PC-3 (cell line): ENCODE data around the gene PLEKHO1. TPM values are rescaled to one million over a fixed set of nuclear protein-coding genes. Genes with fewer than 3 reads are reported as not detected.

Source experiments
- ATAC-seq: fragments of 200-7000 bp; cut with Tn5 transposase; 2 replicates; pipeline ENCODE4 v1.9.1; 2020; ENCODE audit warnings: mild to moderate bottlenecking, moderate library complexity
- BruUV-seq: library from RNA; stranded (reverse); fragments of 400-500 nt; replicated peaks from 2 replicates; lab custom pipeline; 2021; lab: Mats Ljungman, UMichigan
- CTCF ChIA-PET: fragments of 300-600 bp; sonication (Branson Sonifier 250); formaldehyde crosslinking; loops from one replicate; lab custom pipeline; 2022; ENCODE audit warnings: antibody characterized with exemption; lab: Charles Lee
- POLR2A ChIA-PET: fragments of 300-600 bp; sonication (Branson Sonifier 250); formaldehyde crosslinking; loops from one replicate; lab custom pipeline; 2022; ENCODE audit warnings: antibody characterized with exemption; ENCODE audit not compliant: unreplicated experiment; lab: Charles Lee
- DNase-seq: peaks from one replicate; pipeline ENCODE4 v3.0.0-alpha.2; 2015
- H2AFZ ChIP-seq: fragments of 300-600 bp; sonication (generic); 2 replicates; pipeline ENCODE4 v1.6.0; 2016; ENCODE audit warnings: antibody characterized with exemption, low read length
- H3F3A ChIP-seq: fragments of 300-600 bp; sonication (generic); one replicate; pipeline ENCODE4 v1.6.0; 2017; ENCODE audit warnings: antibody characterized with exemption, low read length, control low read depth, mild to moderate bottlenecking; ENCODE audit not compliant: unreplicated experiment
- H3K27ac ChIP-seq: fragments of 300-600 bp; sonication (generic); 2 replicates; pipeline ENCODE4 v1.5.1; 2016; ENCODE audit warnings: mild to moderate bottlenecking, low read length
- H3K27me3 ChIP-seq: fragments of 300-600 bp; sonication (generic); 2 replicates; pipeline ENCODE4 v1.6.1; 2016; ENCODE audit warnings: low read length, mixed read lengths
- H3K36me3 ChIP-seq: fragments of 300-600 bp; sonication (generic); 2 replicates; pipeline ENCODE4 v1.6.1; 2016; ENCODE audit warnings: low read depth, mixed run types, low read length, mixed read lengths
- H3K4me1 ChIP-seq: fragments of 300-600 bp; sonication (generic); 2 replicates; pipeline ENCODE4 v1.5.1; 2016; ENCODE audit warnings: low read length; ENCODE audit not compliant: insufficient read depth
- H3K4me2 ChIP-seq: fragments of 300-600 bp; sonication (generic); 2 replicates; pipeline ENCODE4 v1.6.0; 2016; ENCODE audit warnings: low read length
- H3K4me3 ChIP-seq: fragments of 300-600 bp; sonication (generic); 2 replicates; pipeline ENCODE4 v1.5.1; 2016; ENCODE audit warnings: mild to moderate bottlenecking, low read length, mixed read lengths
- H3K79me2 ChIP-seq: fragments of 300-600 bp; sonication (generic); 2 replicates; pipeline ENCODE4 v1.6.1; 2017; ENCODE audit warnings: low read length, mixed read lengths
- H3K9ac ChIP-seq: fragments of 300-600 bp; sonication (generic); 2 replicates; pipeline ENCODE4 v1.6.0; 2016; ENCODE audit warnings: mild to moderate bottlenecking, low read length
- H3K9me2 ChIP-seq: fragments of 300-600 bp; sonication (generic); replicated peaks from 2 replicates; pipeline ENCODE4 v1.6.1; 2016; ENCODE audit warnings: mixed run types, low read length, mixed read lengths
- H3K9me3 ChIP-seq: fragments of 300-600 bp; sonication (generic); 2 replicates; pipeline ENCODE4 v1.6.1; 2016; ENCODE audit warnings: low read length, mixed read lengths
- H4K20me1 ChIP-seq: fragments of 300-600 bp; sonication (generic); 2 replicates; pipeline ENCODE4 v1.6.1; 2016; ENCODE audit warnings: low read length, mixed read lengths
- EZH2 ChIP-seq: fragments of 300-600 bp; sonication (generic); IDR thresholded peaks from one replicate; pipeline ENCODE4 v1.6.1; 2017; ENCODE audit warnings: antibody characterized with exemption, mild to moderate bottlenecking, low read length; ENCODE audit not compliant: unreplicated experiment
- EZH2phosphoT487 ChIP-seq: fragments of 300-600 bp; sonication (generic); IDR thresholded peaks from 2 replicates; pipeline ENCODE4 v1.6.1; 2018; ENCODE audit warnings: mild to moderate bottlenecking, antibody characterized with exemption, low read length, borderline replicate concordance
- intact Hi-C: fragments of 100-400 bp; cut with micrococcal nuclease; formaldehyde crosslinking; loops from 2 replicates; pipeline ENCODE4 v1.9.0; 2023
- total RNA-seq: library from RNA; depleted of rRNA; stranded (reverse); fragments of >200 nt; gene quantifications from 2 replicates; pipeline ENCODE4 v1.2.3, GENCODE V29; 2014
- TF ChIP-seq, protein P1 (sequence below): fragments of 300-600 bp; sonication (generic); conservative IDR thresholded peaks from 2 replicates; pipeline ENCODE4 v1.5.1; 2017; ENCODE audit warnings: antibody characterized with exemption, low read depth, mild to moderate bottlenecking, low read length

Gene PLEKHO1
- total RNA-seq, 1 experiment from 2014 or later: 13.8 TPM

DNA sequence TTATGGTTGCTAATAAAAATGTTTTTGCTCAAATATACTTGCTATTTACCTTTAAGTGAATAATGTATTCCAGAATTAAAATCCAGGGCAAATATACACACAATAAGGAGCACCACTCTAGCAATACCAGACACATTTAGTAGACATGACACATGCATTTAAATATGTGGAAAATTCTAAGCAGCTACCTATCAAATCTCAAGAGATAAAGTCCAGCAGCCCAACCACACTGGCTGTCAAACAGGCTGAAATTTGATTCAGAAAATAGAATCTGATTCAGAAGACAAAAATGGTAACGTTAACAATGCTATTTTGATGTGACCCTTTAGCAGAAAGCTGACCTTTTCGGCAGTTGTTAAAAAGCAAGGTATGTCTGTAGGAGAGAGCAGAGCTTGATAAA lies 42.3 kb downstream of the PLEKHO1 start:
- ATAC-seq (peak; percentile 95), DNase-seq (peak; percentile 93)
- no peaks in the 10 kb centered on the region for H3K9me3 ChIP-seq
- no peak overlapping the region for H3K4me3 ChIP-seq
- no peak overlapping the region for H3K27ac ChIP-seq
- peak overlapping the region; percentile 21 for H3K4me2 ChIP-seq
- no peaks in the 10 kb centered on the region for H3F3A ChIP-seq
- intact Hi-C loops: loop anchor here (1.0 kb wide), 1 partner anchor 42 kb away; no protein-coding TSS in a partner anchor
- no peaks in the 10 kb centered on the region for H3K27me3 ChIP-seq
- CTCF ChIA-PET: interaction anchor here (0.6 kb wide), 1 partner anchor 89 kb away, joined by 4 read pairs; no protein-coding TSS in a partner anchor
- POLR2A ChIA-PET: interaction anchor here (0.6 kb wide), 1 partner anchor 129 kb away, joined by 8 read pairs; no protein-coding TSS in a partner anchor
- BruUV-seq: no TSS peak
- H3K9ac ChIP-seq: no peak overlapping the region
- H3K4me1 ChIP-seq: peaks cover 14% of the 10 kb centered on the region
- no peaks in the 10 kb centered on the region for H3K79me2 ChIP-seq
- TF ChIP-seq EZH2phosphoT487 (no peak), EZH2 (no peak)
- TF ChIP-seq, protein P1, sequence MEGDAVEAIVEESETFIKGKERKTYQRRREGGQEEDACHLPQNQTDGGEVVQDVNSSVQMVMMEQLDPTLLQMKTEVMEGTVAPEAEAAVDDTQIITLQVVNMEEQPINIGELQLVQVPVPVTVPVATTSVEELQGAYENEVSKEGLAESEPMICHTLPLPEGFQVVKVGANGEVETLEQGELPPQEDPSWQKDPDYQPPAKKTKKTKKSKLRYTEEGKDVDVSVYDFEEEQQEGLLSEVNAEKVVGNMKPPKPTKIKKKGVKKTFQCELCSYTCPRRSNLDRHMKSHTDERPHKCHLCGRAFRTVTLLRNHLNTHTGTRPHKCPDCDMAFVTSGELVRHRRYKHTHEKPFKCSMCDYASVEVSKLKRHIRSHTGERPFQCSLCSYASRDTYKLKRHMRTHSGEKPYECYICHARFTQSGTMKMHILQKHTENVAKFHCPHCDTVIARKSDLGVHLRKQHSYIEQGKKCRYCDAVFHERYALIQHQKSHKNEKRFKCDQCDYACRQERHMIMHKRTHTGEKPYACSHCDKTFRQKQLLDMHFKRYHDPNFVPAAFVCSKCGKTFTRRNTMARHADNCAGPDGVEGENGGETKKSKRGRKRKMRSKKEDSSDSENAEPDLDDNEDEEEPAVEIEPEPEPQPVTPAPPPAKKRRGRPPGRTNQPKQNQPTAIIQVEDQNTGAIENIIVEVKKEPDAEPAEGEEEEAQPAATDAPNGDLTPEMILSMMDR: no peak
- peak overlapping the region; percentile 0; the same call in 1 of the 2 replicates for H2AFZ ChIP-seq
- no peaks in the 10 kb centered on the region for H3K36me3 ChIP-seq
- no peaks in the 10 kb centered on the region for H4K20me1 ChIP-seq
- no peaks in the 10 kb centered on the region for H3K9me2 ChIP-seq

DNA sequence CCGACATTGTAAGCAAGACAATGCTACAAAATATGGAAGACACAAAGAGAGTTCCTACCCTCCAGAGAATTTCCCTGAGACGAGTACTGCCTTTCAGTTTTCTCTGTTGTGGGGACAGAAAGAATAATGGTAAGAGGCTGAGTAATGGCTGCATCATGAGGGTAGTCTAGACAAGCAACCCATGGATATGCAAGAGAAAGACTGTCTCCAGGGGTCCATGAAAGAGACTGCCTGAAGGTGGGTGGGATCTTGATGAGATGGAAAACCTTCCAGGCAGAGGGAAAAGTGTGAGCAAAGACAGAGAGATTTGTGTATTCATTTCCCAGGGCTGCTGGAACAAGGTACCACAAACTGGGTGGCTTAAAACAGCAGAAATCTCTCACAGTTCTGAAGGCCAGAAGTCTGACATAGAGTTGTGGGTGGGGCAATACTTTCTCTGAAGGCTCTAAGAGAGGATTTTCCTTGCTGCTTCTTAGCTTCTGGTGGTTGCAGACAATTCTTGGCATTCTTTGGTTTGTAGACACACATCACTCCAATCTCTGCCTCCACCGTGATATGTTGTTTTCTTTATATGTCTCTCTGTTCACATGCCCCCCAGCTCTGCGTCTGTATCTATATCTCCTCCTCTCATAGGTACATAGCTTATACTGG lies 44.8 kb downstream of the PLEKHO1 start:
- H4K20me1 ChIP-seq: no peaks in the 10 kb centered on the region
- intact Hi-C loops: no loop called here
- ATAC-seq (no peak), DNase-seq (no peak)
- H3K27ac ChIP-seq: no peak overlapping the region
- peaks cover 8% of the 10 kb centered on the region for H3K4me1 ChIP-seq
- no peak overlapping the region for H3K4me3 ChIP-seq
- TF ChIP-seq EZH2phosphoT487 (no peak), EZH2 (no peak)
- TF ChIP-seq, protein P1: no peak
- CTCF ChIA-PET: no interaction called here
- no peak overlapping the region for H3K9ac ChIP-seq
- H3F3A ChIP-seq: no peaks in the 10 kb centered on the region
- no peaks in the 10 kb centered on the region for H3K79me2 ChIP-seq
- H3K9me3 ChIP-seq: no peaks in the 10 kb centered on the region
- no peak overlapping the region for H2AFZ ChIP-seq
- no peak overlapping the region for H3K4me2 ChIP-seq
- H3K36me3 ChIP-seq: no peaks in the 10 kb centered on the region
- POLR2A ChIA-PET: no interaction called here
- no peaks in the 10 kb centered on the region for H3K27me3 ChIP-seq
- H3K9me2 ChIP-seq: no peaks in the 10 kb centered on the region
- BruUV-seq: no TSS peak

DNA sequence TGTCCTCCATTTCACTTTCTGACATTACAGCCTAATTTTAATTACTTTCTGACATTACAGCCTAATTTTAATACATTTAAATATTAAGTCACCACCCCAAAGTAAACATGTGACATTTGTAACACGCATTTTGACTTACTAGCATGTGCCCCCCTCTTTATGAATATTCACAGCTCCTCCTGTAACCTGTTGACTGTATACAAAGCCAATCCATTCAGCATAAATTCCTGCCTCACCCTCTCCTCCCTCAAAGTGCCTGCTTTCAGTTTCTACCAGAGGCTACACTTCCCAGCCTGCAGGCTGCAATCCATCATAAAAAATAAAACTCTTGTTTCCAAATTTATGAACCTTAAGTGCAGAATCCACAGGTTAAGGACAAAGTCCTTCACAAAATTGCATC lies 46.7 kb downstream of the PLEKHO1 start:
- no peaks in the 10 kb centered on the region for H4K20me1 ChIP-seq
- no peaks in the 10 kb centered on the region for H3K79me2 ChIP-seq
- no peaks in the 10 kb centered on the region for H3K9me2 ChIP-seq
- DNase-seq: no peak
- H3K9ac ChIP-seq: no peak overlapping the region
- H3K27ac ChIP-seq: no peak overlapping the region
- H2AFZ ChIP-seq: no peak overlapping the region
- peaks cover 8% of the 10 kb centered on the region for H3K4me1 ChIP-seq
- no peak overlapping the region for H3K4me2 ChIP-seq
- no peaks in the 10 kb centered on the region for H3K36me3 ChIP-seq
- H3F3A ChIP-seq: no peaks in the 10 kb centered on the region
- ChIA-PET POLR2A (no interaction called here), CTCF (no interaction called here)
- no peaks in the 10 kb centered on the region for H3K9me3 ChIP-seq
- TF ChIP-seq, protein P1: no peak
- TF ChIP-seq EZH2 (no peak), EZH2phosphoT487 (no peak)
- intact Hi-C loops: no loop called here
- no TSS peak for BruUV-seq
- H3K4me3 ChIP-seq: no peak overlapping the region
- no peak for ATAC-seq
- H3K27me3 ChIP-seq: no peaks in the 10 kb centered on the region
